Measurements from ENCODE around the gene LPP. TPM values are rescaled to one million over a fixed set of nuclear protein-coding genes. Genes with fewer than 3 reads are reported as not detected.

LPP gene
- total and polyA plus RNA-seq, 9 of the 15 experiments (the other 6 are each of a cell fraction or from before 2014, with no cell fraction given), result 0.07 to 0.18 TPM; not detected in 7

GRCh38 chr3:188509316-188509715 lies 355.4 kb downstream of the LPP start:
- in situ Hi-C loops (cut with MboI) (no loop called here), intact Hi-C loops (cut with micrococcal nuclease) (no loop called here)
- H3K9me3 ChIP-seq (replicated peaks; ENCODE audit: control insufficient read depth, insufficient read depth, low read depth, low read length), result no peaks in the 10 kb centered on the region
- no peak overlapping the region for H3K4me2 ChIP-seq (ENCODE audit: insufficient read depth, low read length)
- FAIRE-seq (no peak), ATAC-seq (no peak), DNase-seq (ENCODE audit: extremely low read depth in 1 of 4, low spot score in 3 of 4) (no peak)
- no TSS peak for BruUV-seq (replicated peaks)
- H3K9me1 ChIP-seq (ENCODE audit: control insufficient read depth, insufficient read depth, low read length), result no peaks in the 10 kb centered on the region
- TF ChIP-seq ZNF12 (CRISPR knock-in tag; IDR thresholded peaks at IDR 0.05), result no peak
- TF ChIP-seq ZNF23 (CRISPR knock-in tag; IDR thresholded peaks at IDR 0.05), result no peak
- TF ChIP-seq ZNF589 (CRISPR knock-in tag; IDR thresholded peaks at IDR 0.05; ENCODE audit: low read depth), result no peak
- TF ChIP-seq ZNF639 (CRISPR knock-in tag; conservative IDR thresholded peaks at IDR 0.05 in 1 of 2, IDR thresholded peaks at IDR 0.05 in 1 of 2), result no peak
- no peak for TF ChIP-seq MIER1 (IDR thresholded peaks at IDR 0.05; ENCODE audit: low read depth)
- TF ChIP-seq SETDB1 (IDR thresholded peaks at IDR 0.05; ENCODE audit: low read length), result no peak
- TF ChIP-seq GABPA (tag; conservative IDR thresholded peaks at IDR 0.05; ENCODE audit: low read depth), result no peak
- TF ChIP-seq ZNF778 (CRISPR knock-in tag; IDR thresholded peaks at IDR 0.05), result no peak
- TF ChIP-seq ZNF518B (CRISPR knock-in tag; IDR thresholded peaks at IDR 0.05), result no peak
- no peak for TF ChIP-seq ZBTB8A (IDR thresholded peaks at IDR 0.05; ENCODE audit: partially characterized antibody)
- no peak for TF ChIP-seq POLR2H (tag; IDR thresholded peaks at IDR 0.05; ENCODE audit: low read depth)
- no peak for TF ChIP-seq ZNF121 (CRISPR knock-in tag; conservative IDR thresholded peaks at IDR 0.05)
- TF ChIP-seq ZNF77 (CRISPR knock-in tag; IDR thresholded peaks at IDR 0.05), result no peak
- no peak for TF ChIP-seq ATF2 (CRISPR knock-in tag; IDR thresholded peaks at IDR 0.05)
- no peak for TF ChIP-seq MCM2 (IDR thresholded peaks at IDR 0.05; ENCODE audit: low read depth)
- 3% methylated on average over 3 of the region's 3 CpGs for WGBS (ENCODE audit: insufficient coverage, low coverage, missing lambda C conversion rate)
- no peak overlapping the region for H3K27ac ChIP-seq (ENCODE audit: extremely low read depth, low read depth, low read length)
- no peak overlapping the region for H3K4me3 ChIP-seq
- no peaks in the 10 kb centered on the region for H3K4me1 ChIP-seq (replicated peaks in 1 of 2; ENCODE audit: control insufficient read depth in 2 of 2, insufficient read depth in 2 of 2, low read length in 2 of 2)
- no peak overlapping the region for H3K9ac ChIP-seq (ENCODE audit: insufficient read depth in 1 of 2, low read depth in 2 of 2, low read length in 2 of 2)
- ChIA-PET CTCF (ENCODE audit: low intra/inter-chr PET ratio) (no interaction called here), POLR2A (no interaction called here)
- H2AFZ ChIP-seq (ENCODE audit: low read depth, low read length), result no peak overlapping the region
- H3K79me2 ChIP-seq (ENCODE audit: control insufficient read depth, insufficient read depth, low read length), result no peaks in the 10 kb centered on the region
- no peaks in the 10 kb centered on the region for H3K36me3 ChIP-seq (ENCODE audit: control insufficient read depth, insufficient read depth, low read length)
- H3K27me3 ChIP-seq (ENCODE audit: control insufficient read depth in 2 of 2, insufficient read depth in 2 of 2, low read length in 2 of 2), result no peaks in the 10 kb centered on the region
- H4K20me1 ChIP-seq (replicated peaks; ENCODE audit: control insufficient read depth, insufficient read depth, low read length), result no peaks in the 10 kb centered on the region

Data from K562 (cell line).